Bone marrow (tissue), 2 donors: ENCODE measurements around the gene TRPV4.
A peak's percentile ranks its signal among the peaks of the same experiment; 100 is the strongest.

Experiments used
- DNase-seq, 2 donors: peaks; one replicate each; lab custom pipeline; 2025; lab: John Stamatoyannopoulos, UW

The TRPV4 gene

GRCh38 chr12:109776624-109777023, 56.6 kb downstream of the TRPV4 start:
- no peak for DNase-seq

- DNase-seq = peak; percentile 13 to 43
These were observed 57.9 kb downstream of the TRPV4 start for GRCh38 chr12:109775172-109775881.

DNA sequence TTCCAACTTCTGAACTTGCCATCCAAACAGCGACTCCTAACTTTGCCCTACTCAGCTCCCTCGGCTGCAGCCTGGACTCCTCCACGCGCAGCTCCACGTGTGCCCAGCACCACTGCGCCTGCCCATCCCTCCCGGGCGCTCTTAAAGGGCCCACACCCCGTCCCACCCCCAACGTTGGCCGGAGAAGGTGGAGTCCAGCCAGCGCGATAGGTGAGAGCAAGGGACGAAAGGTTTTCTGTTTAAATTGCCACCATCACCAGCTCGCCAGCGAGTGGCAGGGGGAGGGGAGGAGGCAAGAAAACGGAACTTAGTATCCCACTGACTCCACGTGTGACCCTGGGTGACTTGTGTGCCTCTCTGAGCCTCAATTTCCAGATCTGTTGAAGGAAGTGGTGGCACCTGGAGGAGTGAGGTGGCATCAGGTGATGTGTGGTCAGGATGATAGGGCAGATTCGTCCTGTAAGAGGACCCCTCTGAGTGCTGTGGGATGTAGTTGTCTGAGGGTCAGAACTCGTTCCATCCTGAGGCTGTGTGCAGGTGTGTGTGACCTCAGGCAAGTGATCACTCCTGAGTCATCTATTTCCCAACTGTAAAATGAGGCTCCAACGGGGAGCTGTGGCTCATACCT, 59.7 kb downstream of the TRPV4 start:
- DNase-seq = no peak

DNA sequence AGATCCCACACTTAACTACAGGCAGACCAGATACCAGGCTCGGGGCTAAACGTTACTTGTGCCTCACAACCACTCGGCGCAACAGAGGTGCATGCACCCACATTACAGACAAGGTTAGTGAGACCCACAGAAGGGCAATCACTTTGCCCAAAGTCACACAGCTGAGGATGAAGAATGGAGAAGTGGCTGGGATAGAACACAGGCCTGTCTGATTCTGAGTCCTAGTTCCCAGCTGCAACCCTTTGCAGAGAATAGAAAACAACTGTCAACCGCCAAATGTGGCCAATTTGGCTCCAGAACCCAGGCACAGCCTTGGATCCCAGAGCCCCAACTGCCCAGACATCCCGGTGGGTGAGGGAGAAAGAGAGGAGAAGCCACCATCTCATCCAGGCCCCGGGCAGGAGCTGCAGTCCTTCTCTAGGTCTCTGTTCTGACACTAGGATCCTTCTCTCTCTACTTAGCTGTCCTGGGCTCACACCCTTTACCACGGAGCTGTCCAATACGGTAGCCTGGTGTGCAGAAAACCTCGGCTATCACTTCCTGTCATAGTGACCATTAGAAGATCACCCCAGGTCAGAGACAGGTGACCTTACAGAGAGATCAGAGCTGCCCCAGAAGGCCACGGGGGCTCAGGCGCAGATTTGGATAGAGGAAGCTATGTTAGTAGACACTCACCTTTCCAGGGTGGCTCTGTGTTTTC, 60.4 kb downstream of the TRPV4 start:
- no peak for DNase-seq

GRCh38 chr12:109771746-109772621, 61.2 kb downstream of the TRPV4 start:
- DNase-seq = no peak

DNA sequence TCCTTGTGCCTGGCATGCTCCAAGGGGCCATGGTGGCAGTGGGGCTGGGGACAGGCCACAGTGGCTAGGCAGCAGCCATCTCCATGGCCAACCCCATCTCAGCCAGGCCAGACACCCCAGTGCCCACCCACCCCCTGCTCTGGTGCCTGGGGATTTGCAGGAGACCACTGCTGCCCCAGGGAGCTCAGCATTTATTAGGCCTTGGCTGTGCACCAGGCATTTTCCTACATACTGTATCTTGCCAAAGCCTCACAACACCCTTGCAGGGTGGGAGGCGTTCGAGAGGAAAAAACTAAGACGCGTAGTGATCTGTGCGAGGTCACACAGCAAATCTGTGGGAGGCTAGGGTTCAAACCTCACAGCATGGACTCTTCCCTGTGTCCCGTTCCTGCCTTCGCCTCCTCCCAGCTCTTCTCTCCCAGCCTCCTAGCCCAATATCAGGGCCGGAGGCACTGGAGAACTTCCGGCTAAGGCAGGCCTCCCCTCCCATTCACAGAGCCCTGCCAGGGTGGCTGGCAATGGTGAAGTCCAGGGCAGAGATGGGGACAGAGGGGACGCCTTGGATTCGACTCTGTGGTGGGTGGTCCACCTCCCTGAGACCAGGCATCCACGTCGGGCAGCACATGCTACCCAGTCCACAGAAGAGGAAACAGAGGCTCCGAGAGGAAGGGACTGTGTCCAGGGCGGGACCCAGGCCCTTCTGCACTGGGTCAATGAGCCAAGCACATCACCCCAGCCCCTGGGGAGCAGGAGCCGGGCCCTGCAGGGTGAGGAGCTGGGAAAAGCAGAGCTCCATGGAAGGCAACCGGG, 62.1 kb downstream of the TRPV4 start:
- no peak for DNase-seq

GRCh38 chr12:109770104-109770860, 62.9 kb downstream of the TRPV4 start:
- DNase-seq = no peak

- DNase-seq = no peak
These were observed 64.1 kb downstream of the TRPV4 start for GRCh38 chr12:109768901-109769670.

DNA sequence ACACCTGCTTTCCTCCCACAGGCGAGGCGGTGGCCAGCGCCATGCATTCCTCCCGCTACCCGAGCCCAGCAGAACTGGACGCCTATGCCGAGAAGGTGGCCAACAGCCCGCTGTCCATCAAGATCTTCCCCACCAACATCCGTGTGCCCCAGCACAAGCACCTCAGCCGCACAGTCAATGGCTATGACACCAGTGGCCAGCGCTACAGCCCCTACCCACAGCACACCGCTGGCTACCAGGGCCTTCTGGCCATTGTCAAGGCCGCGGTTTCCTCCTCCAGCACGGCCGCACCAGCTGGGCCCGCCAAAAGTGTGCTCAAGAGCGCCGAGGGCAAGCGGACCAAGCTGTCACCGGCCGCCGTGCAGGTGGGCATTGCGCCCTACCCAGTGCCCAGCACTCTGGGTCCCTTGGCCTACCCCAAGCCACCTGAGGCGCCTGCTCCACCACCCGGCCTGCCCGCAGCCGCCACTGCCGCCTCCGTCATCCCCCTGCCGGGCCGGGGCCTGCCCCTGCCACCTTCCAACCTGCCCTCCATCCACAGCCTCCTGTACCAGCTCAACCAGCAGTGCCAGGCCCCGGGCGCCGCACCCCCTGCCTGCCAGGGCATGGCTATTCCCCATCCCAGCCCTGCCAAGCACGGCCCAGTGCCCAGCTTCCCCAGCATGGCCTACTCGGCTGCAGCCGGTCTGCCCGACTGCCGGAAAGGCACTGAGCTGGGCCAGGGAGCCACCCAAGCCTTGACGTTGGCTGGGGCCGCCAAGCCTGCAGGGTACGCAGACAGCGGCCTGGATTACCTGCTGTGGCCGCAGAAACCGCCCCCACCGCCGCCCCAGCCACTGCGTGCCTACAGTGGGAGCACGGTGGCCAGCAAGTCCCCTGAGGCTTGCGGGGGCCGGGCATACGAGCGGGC, 65.0 kb downstream of the TRPV4 start:
- DNase-seq = no peak

GRCh38 chr12:109767456-109767855, 65.7 kb downstream of the TRPV4 start:
- no peak for DNase-seq

DNA sequence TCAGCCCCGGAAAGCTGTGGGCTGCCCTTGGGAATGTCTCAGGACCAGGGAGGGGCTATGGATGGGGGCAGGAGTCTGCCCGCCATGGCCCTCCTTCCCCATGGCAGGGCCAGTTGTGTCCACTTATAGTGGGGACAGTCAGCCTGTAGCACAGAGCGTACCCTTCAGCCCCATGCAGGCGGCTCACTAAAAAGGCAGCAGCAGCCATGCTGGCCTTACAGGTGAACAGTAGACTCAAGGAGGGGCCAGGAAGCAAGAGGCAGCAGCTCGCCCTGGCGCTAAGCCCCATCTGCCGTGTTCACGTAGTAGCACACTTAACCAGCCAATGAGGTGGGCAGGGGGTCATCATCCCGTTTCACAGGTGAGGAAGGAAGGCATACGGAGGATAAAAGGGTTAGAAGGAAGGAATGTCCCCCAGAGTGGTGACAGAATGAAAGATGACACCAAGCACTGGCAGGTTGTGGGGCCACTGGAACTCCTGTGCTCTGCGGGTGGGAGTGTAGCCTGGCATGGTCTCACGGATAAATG, 66.9 kb downstream of the TRPV4 start:
- no peak for DNase-seq

DNA sequence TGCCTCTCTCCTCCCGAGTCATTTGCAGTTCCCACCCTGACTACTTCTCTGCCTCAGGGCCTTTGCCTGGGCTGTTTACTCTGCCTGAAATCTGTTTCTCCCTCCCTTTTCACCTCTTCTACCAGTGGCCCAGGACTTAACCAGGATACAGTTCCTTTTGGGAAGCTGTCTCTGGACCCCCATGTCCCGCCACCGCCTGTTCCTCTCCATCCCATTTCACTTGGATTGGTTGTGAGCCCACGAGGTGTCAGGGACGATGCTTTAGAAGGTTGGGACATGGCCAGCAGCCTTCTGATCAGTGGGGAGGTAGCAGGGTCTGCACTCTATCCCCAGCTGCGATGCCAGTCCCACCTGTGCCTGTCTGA, 67.8 kb downstream of the TRPV4 start:
- DNase-seq = no peak

DNA sequence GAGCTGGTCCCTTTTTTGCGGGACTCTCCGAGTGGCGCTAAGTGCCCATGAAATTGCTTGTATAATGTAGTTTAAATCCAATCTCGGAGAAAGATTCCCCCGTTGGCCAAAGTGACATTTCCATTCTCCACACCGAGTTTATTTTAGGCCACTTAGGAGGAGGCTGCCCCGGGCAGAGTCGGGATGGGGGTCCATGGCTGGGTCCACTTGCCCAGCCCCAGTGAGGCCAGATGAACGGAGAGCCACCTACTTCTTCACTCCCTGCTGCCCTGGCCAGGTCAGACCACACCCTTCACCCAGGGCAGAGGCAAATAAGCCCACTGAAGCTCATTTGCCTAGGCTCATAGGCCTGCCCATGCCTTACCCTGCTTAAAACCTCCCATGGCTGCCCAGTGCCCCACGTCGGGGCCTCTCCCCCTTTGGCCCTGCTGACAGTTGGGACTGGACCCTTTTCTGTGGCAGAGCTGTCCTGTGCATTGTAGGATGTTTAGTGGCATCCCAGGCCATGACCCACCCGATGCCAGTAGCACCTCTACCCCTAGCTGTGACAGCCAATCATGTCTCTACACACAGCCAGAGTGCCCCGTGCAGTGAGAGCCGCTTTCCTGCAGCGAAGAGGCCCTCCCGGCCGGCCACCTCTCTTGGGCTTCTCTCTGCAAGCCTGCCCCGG, 68.3 kb downstream of the TRPV4 start:
- DNase-seq = no peak

GRCh38 chr12:109764123-109764522, 69.1 kb downstream of the TRPV4 start:
- no peak for DNase-seq

- DNase-seq = peak in 1 of 2 donors; percentile 22
These were observed 69.9 kb downstream of the TRPV4 start for GRCh38 chr12:109763201-109763841.

GRCh38 chr12:109762673-109763191, 70.5 kb downstream of the TRPV4 start:
- no peak for DNase-seq

- no peak for DNase-seq
These were observed 71.0 kb downstream of the TRPV4 start for GRCh38 chr12:109762071-109762672.
